Karpas-422 (cell line): ENCODE measurements around the gene TAF3. TPM values are rescaled to one million over a fixed set of nuclear protein-coding genes. Genes with fewer than 3 reads are reported as not detected.

ENCODE experiments used
- DNase-seq: peaks from one replicate; pipeline ENCODE4 v3.0.0-alpha.2; 2015
- H2AFZ ChIP-seq: fragments of 200-600 bp; sonication (generic); 2 replicates; pipeline ENCODE4 v1.6.1; 2014; ENCODE audit warnings: antibody characterized with exemption, low read length, mixed read lengths
- H3K27ac ChIP-seq: fragments of 200-600 bp; sonication (generic); 2 replicates; pipeline ENCODE4 v1.5.1; 2014; ENCODE audit warnings: mild to moderate bottlenecking, low read length, moderate library complexity
- H3K27me3 ChIP-seq: fragments of 200-600 bp; sonication (generic); 2 replicates; pipeline ENCODE4 v1.6.1; 2014; ENCODE audit warnings: low read length, mixed read lengths
- H3K36me3 ChIP-seq: fragments of 200-600 bp; sonication (generic); 2 replicates; pipeline ENCODE4 v1.6.1; 2014; ENCODE audit warnings: low read length, mixed read lengths; ENCODE audit not compliant: insufficient read depth
- H3K4me1 ChIP-seq: fragments of 200-600 bp; sonication (generic); 2 replicates; pipeline ENCODE4 v1.6.1; 2014; ENCODE audit warnings: mild to moderate bottlenecking, low read length, mixed read lengths
- H3K4me2 ChIP-seq: fragments of 200-600 bp; sonication (generic); 2 replicates; pipeline ENCODE4 v1.6.1; 2014; ENCODE audit warnings: low read length, low read depth, mild to moderate bottlenecking; ENCODE audit not compliant: poor library complexity, severe bottlenecking
- H3K4me3 ChIP-seq: fragments of 200-600 bp; sonication (generic); 2 replicates; pipeline ENCODE4 v1.5.1; 2014; ENCODE audit warnings: mild to moderate bottlenecking, antibody characterized with exemption, low read length, mixed read lengths
- H3K79me2 ChIP-seq: fragments of 200-600 bp; sonication (generic); 2 replicates; pipeline ENCODE4 v1.6.1; 2014; ENCODE audit warnings: mild to moderate bottlenecking, low read length, mixed read lengths
- H3K9ac ChIP-seq: fragments of 200-600 bp; sonication (generic); 2 replicates; pipeline ENCODE4 v1.6.0; 2014; ENCODE audit warnings: low read length
- H3K9me2 ChIP-seq: fragments of 200-600 bp; sonication (generic), shearing (Covaris generic); replicated peaks from 2 replicates; pipeline ENCODE4 v1.6.0; 2014; ENCODE audit warnings: mild to moderate bottlenecking, low read length, moderate library complexity; ENCODE audit not compliant: insufficient read depth
- H3K9me3 ChIP-seq: fragments of 300-700, 200-600 bp; sonication (generic); 2 replicates; pipeline ENCODE4 v1.6.1; 2014; ENCODE audit warnings: low read length, mixed read lengths
- H4K20me1 ChIP-seq: fragments of 200-600 bp; sonication (generic); 2 replicates; pipeline ENCODE4 v1.6.1; 2014; ENCODE audit warnings: mild to moderate bottlenecking, antibody characterized with exemption, low read length, low read depth; ENCODE audit not compliant: insufficient read depth
- total RNA-seq: library from RNA; depleted of rRNA; stranded (reverse); fragments of >200 nt; shearing (Covaris generic); gene quantifications from 2 replicates; pipeline ENCODE4 v1.2.3, GENCODE V29; 2014; ENCODE audit warnings: low replicate concordance; rRNA removed

Gene TAF3
- total RNA-seq, 1 experiment from 2014 or later: 4.5 TPM

DNA sequence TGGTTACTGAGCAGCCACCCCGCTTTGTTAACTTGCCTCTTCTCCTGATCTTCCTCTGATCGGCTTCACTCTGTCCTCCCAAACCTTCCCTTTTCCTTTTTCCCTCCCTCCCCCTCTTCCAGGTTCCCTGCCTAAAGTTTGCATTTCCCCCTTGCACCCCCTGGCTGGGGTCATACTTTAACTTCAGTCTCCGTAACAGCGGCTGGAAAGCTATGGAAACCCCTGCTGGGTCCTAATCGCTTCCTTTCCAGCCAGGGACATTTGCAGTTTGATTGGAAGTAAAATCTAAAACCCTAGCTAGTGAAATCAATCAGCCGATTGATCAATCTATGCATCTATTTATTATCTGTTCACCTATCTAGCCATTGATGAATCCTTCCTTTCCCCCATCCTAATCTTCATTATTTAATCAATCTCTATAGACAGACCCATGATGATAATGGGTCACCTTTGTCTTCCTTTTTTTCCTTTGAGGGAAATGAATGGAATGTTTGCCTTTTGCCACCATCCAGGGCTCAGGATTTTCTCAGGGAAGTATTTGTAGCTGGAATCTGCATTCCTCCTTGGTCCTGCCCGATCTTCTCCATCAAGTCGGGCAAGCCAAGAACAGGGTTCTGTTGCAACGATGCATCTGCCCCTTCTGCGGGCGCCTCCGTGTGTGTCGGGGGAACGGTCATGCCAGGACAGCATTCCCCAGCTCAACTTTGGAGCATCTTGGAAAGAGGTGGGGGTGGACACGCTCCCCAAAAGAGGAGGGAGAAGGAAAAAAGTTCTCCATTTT lies 245.0 kb downstream of the TAF3 start:
- Histone ChIP-seq H3K9me2 (no peaks in the 10 kb centered on the region), H3K9ac (no peak overlapping the region), H3K9me3 (no peaks in the 10 kb centered on the region), H4K20me1 (no peaks in the 10 kb centered on the region), H3K4me2 (no peak overlapping the region), H3K27me3 (no peaks in the 10 kb centered on the region), H3K79me2 (no peaks in the 10 kb centered on the region), H2AFZ (no peak overlapping the region), H3K27ac (no peak overlapping the region), H3K4me1 (no peaks in the 10 kb centered on the region), H3K36me3 (no peaks in the 10 kb centered on the region), H3K4me3 (no peak overlapping the region)
- no peak for DNase-seq

DNA sequence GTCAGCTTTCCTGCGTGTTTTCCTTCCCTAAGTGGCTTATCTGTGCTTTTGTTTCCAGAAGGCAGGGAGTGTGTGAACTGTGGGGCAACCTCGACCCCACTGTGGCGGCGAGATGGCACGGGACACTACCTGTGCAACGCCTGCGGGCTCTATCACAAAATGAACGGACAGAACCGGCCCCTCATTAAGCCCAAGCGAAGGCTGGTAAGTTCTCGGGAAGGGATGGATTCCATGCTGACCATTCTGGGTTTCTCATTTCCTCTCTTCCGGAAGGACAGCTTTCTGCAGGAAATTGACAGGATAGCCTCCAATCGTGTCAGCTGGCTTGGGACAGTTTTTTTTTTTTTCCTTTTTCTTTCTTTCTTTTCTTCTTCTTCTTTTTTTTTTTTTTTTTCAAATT lies 245.6 kb downstream of the TAF3 start:
- H3K27me3 ChIP-seq: no peaks in the 10 kb centered on the region
- no peaks in the 10 kb centered on the region for H3K9me3 ChIP-seq
- no peaks in the 10 kb centered on the region for H3K79me2 ChIP-seq
- no peaks in the 10 kb centered on the region for H3K4me1 ChIP-seq
- no peak overlapping the region for H3K4me3 ChIP-seq
- H3K4me2 ChIP-seq: no peak overlapping the region
- no peak overlapping the region for H2AFZ ChIP-seq
- no peak overlapping the region for H3K9ac ChIP-seq
- H3K36me3 ChIP-seq: no peaks in the 10 kb centered on the region
- H3K27ac ChIP-seq: no peak overlapping the region
- no peak for DNase-seq
- no peaks in the 10 kb centered on the region for H3K9me2 ChIP-seq
- no peaks in the 10 kb centered on the region for H4K20me1 ChIP-seq

- Histone ChIP-seq H3K9ac (no peak overlapping the region), H3K9me3 (no peaks in the 10 kb centered on the region), H4K20me1 (no peaks in the 10 kb centered on the region), H3K4me2 (no peak overlapping the region), H3K27me3 (no peaks in the 10 kb centered on the region), H2AFZ (no peak overlapping the region), H3K4me3 (no peak overlapping the region), H3K9me2 (no peaks in the 10 kb centered on the region), H3K4me1 (no peaks in the 10 kb centered on the region), H3K36me3 (no peaks in the 10 kb centered on the region), H3K27ac (no peak overlapping the region), H3K79me2 (no peaks in the 10 kb centered on the region)
- DNase-seq: no peak
These were observed 246.1 kb downstream of the TAF3 start for GRCh38 chr10:8064436-8064835.

DNA sequence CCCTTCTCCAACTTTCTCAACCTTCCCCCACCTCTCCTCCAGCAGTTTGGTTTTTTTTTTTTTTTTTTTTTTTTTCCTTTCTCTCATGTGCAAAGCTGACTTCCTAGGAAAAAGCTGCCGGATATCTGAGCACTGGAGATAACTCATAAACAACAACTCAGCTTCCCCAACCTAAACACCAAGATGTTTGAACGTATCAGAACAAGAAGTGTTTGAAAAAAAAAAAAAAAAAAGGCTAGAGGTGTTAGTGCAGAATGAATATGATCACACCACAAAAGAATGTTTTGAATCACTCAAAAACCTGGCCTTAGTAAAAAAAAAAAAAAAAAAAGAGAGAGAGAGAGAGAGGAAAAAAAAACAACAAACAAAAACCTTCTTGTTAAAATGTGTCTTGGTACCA lies 247.3 kb downstream of the TAF3 start:
- no peaks in the 10 kb centered on the region for H3K9me3 ChIP-seq
- no peak overlapping the region for H3K27ac ChIP-seq
- H3K79me2 ChIP-seq: no peaks in the 10 kb centered on the region
- H3K27me3 ChIP-seq: no peaks in the 10 kb centered on the region
- H3K36me3 ChIP-seq: no peaks in the 10 kb centered on the region
- no peak overlapping the region for H2AFZ ChIP-seq
- H3K9me2 ChIP-seq: no peaks in the 10 kb centered on the region
- no peak overlapping the region for H3K4me2 ChIP-seq
- DNase-seq: no peak
- H3K4me3 ChIP-seq: no peak overlapping the region
- H4K20me1 ChIP-seq: no peaks in the 10 kb centered on the region
- H3K9ac ChIP-seq: no peak overlapping the region
- no peaks in the 10 kb centered on the region for H3K4me1 ChIP-seq

DNA sequence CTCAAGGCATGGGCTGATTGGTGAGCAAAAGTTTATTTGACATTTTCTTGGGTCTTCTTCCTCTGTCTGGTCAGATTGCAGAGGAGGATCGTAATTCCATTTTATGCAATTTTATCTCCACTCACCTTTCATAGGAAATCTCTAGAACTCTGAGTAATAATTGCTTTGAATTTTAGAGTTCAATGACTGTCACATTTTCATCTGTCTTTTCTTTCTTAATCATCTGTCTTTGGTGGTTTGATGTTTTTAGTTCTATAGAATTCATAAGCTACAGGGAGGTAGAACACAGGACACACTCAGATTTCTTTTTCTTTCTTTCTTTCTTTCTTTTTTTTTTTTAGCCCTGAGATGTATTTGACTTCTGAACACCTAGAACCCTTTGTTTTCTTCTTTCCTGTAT lies 247.8 kb downstream of the TAF3 start:
- Histone ChIP-seq H3K36me3 (no peaks in the 10 kb centered on the region), H3K79me2 (no peaks in the 10 kb centered on the region), H3K4me2 (no peak overlapping the region), H3K4me1 (no peaks in the 10 kb centered on the region), H3K27ac (no peak overlapping the region), H3K27me3 (no peaks in the 10 kb centered on the region), H3K4me3 (no peak overlapping the region), H4K20me1 (no peaks in the 10 kb centered on the region), H3K9me2 (no peaks in the 10 kb centered on the region), H2AFZ (no peak overlapping the region), H3K9ac (no peak overlapping the region), H3K9me3 (no peaks in the 10 kb centered on the region)
- DNase-seq: no peak

Other genes with a start within 250 kb of the TAF3 start
- gene ITIH5, start 151.5 kb upstream of the TAF3 start, total RNA-seq: not detected in 2 replicates
- gene ITIH2, start 115.2 kb upstream of the TAF3 start, total RNA-seq: not detected in 2 replicates
- 4.0 and 7.9 TPM in 2 replicates for gene KIN, start 30.5 kb upstream of the TAF3 start, total RNA-seq
- 207 and 291 TPM in 2 replicates for gene ATP5F1C, start 30.3 kb upstream of the TAF3 start, total RNA-seq
- not detected in 2 replicates for gene GATA3, start 236.2 kb downstream of the TAF3 start, total RNA-seq